HFFc6 (cell line): ENCODE data around the gene AKAP13. TPM values are rescaled to one million over a fixed set of nuclear protein-coding genes. Genes with fewer than 3 reads are reported as not detected.

Experiments
- DNase-seq: peaks from one replicate; pipeline ENCODE4 v3.0.0-alpha.2; 2018
- H3K27ac Mint-ChIP-seq: 2 replicates; pipeline ENCODE4 v1.8.0; 2020; ENCODE audit warnings: mild to moderate bottlenecking, mixed read lengths
- H3K27me3 Mint-ChIP-seq: 2 replicates; pipeline ENCODE4 v1.8.0; 2021; ENCODE audit warnings: mild to moderate bottlenecking, moderate library complexity, mixed read lengths; ENCODE audit not compliant: insufficient read depth
- H3K36me3 Mint-ChIP-seq: 2 replicates; pipeline ENCODE4 v1.8.0; 2021; ENCODE audit warnings: low read depth, mixed read lengths
- H3K4me1 Mint-ChIP-seq: 2 replicates; pipeline ENCODE4 v1.8.0; 2020; ENCODE audit warnings: low read depth, mixed read lengths
- H3K4me3 Mint-ChIP-seq: 2 replicates; pipeline ENCODE4 v1.8.0; 2020; ENCODE audit warnings: mild to moderate bottlenecking, moderate library complexity, mixed read lengths
- H3K9me3 Mint-ChIP-seq: 2 replicates; pipeline ENCODE4 v1.8.0; 2020; ENCODE audit warnings: mild to moderate bottlenecking, mixed read lengths
- total RNA-seq, 6 experiments: library from RNA; stranded (reverse); fragmentation: NEBNext Ultra II Directional; extraction: Animal tissue kit (Norgen Biotek cat#: 25700); gene quantifications; 2 replicates in 1 of 6; 3 replicates in 5 of 6; pipeline ENCODE4 v1.2.3, GENCODE V29; 2021
- TF ChIP-seq, protein P1 (sequence below): fragments of 200-600 bp; sonication (generic); IDR thresholded peaks from 2 replicates; pipeline ENCODE4 v1.5.0; 2021; ENCODE audit warnings: antibody characterized with exemption, mild to moderate bottlenecking

The AKAP13 gene
- total RNA-seq, 6 experiments from 2014 or later, result 29.0 to 51.3 (median 35.6) TPM

DNA sequence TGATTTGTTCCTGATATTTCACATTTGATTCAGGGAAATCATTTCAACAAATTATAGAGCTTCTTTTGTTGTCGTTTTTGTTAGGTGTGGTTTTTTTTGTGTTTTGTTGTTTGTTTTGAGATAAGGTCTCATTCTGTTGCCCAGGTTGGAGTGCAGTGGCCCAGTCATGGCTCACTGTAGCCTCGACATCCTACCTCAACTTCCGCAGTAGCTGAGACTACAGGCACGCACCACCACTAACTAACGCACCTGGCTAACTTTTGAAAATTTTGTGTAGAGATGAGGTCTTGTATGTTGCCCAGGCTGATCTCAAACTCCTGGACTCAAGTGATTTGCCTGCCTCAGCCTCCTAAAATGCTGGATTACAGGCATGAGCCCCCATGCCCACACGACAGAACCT, 177.0 kb downstream of the AKAP13 start:
- Mint-ChIP-seq H3K27me3 (no peaks in the 10 kb centered on the region), H3K9me3 (no peaks in the 10 kb centered on the region), H3K27ac (no peak overlapping the region), H3K36me3 (peaks cover 8% of the 10 kb centered on the region; the same call in 1 of the 2 replicates), H3K4me1 (peaks cover 10% of the 10 kb centered on the region), H3K4me3 (no peak overlapping the region)
- no peak for DNase-seq
- TF ChIP-seq, protein P1, sequence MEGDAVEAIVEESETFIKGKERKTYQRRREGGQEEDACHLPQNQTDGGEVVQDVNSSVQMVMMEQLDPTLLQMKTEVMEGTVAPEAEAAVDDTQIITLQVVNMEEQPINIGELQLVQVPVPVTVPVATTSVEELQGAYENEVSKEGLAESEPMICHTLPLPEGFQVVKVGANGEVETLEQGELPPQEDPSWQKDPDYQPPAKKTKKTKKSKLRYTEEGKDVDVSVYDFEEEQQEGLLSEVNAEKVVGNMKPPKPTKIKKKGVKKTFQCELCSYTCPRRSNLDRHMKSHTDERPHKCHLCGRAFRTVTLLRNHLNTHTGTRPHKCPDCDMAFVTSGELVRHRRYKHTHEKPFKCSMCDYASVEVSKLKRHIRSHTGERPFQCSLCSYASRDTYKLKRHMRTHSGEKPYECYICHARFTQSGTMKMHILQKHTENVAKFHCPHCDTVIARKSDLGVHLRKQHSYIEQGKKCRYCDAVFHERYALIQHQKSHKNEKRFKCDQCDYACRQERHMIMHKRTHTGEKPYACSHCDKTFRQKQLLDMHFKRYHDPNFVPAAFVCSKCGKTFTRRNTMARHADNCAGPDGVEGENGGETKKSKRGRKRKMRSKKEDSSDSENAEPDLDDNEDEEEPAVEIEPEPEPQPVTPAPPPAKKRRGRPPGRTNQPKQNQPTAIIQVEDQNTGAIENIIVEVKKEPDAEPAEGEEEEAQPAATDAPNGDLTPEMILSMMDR, result no peak

DNA sequence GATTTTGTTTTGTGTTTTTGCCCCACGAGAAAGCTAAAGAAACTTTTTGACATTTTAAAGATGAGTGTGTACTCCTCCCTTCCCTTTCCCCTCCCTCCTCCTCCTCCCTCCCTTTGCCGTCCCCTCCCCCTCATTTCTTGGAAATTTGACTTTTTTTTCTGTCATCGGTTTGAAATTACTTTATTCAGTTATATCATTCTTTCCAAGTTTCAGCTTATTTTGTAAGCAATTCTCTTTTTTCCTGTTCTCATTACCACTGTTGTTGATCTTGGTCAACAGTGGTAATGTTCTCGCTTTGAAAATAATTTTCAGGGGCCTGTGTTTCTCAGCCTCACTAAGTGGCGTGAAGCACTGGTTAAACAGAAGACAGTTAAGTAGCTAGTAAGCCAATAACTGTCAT, 178.4 kb downstream of the AKAP13 start:
- Mint-ChIP-seq H3K4me1 (peaks cover 18% of the 10 kb centered on the region), H3K4me3 (no peak overlapping the region), H3K27me3 (no peaks in the 10 kb centered on the region), H3K27ac (no peak overlapping the region), H3K9me3 (no peaks in the 10 kb centered on the region), H3K36me3 (peaks cover 2% of the 10 kb centered on the region; the same call in 1 of the 2 replicates)
- DNase-seq, result no peak
- TF ChIP-seq, protein P1, result no peak

DNA sequence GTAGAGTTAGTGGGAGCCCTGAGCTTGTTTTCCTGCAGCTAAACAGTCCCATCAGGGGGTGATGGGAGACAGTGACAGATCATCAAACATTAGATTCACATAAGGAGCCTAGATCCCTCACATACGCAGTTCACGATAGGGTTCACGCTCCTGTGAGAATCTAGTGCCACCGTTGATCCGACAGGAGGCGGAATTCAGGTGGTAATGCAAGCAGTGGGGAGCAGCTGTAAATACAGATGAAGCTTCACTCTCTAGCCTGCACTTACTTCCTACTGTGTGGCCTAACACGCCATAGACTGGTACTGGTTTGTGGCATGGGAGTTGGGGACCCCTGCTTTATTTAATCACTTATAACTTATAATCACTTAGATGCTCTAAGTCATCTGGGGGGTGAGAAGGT, 179.1 kb downstream of the AKAP13 start:
- H3K36me3 Mint-ChIP-seq, result no peaks in the 10 kb centered on the region
- peaks cover 20% of the 10 kb centered on the region for H3K4me1 Mint-ChIP-seq
- H3K9me3 Mint-ChIP-seq, result no peaks in the 10 kb centered on the region
- no peak for DNase-seq
- TF ChIP-seq, protein P1, result no peak
- no peak overlapping the region for H3K4me3 Mint-ChIP-seq
- H3K27ac Mint-ChIP-seq, result no peak overlapping the region
- H3K27me3 Mint-ChIP-seq, result no peaks in the 10 kb centered on the region

DNA sequence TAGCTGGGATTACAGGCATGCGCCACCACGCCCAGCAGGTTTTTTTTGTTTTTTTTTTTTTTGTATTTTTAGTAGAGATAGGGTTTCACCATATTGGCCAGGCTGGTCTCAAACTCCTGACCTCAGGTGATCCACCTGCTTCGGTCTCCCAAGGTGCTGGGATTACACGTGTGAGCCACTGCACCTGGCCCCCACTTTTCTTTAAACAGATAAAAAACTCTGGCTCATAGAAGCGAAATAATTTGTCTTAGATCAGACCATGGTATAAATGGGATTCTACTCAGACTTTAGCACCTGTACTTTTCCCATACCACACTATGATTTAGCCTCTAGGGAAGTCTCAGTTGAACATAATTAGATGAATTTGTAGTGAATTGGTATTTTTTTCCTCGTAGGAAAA, 182.4 kb downstream of the AKAP13 start:
- H3K9me3 Mint-ChIP-seq, result no peaks in the 10 kb centered on the region
- TF ChIP-seq, protein P1, result no peak

DNA sequence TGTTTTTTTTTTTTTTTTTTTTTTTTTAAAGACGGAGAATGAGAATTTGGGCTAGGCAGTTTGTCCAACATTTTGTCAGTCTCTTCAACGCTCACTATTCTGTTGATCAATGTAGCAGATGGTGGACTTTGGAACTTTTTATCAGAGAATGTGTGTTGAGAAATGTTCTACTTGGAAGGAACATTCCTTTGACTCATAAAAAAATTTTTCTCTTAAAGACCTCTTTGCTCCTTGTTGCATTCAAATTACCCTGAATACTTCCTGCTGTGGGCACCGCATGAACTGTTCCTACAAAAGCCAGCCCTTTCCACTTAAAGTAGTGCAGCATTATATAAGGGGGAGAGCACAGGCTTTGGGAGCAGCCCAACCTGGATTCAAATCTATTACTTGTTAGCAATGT, 182.9 kb downstream of the AKAP13 start:
- peaks cover 21% of the 10 kb centered on the region for H3K4me1 Mint-ChIP-seq
- no peak overlapping the region for H3K4me3 Mint-ChIP-seq
- H3K27me3 Mint-ChIP-seq, result no peaks in the 10 kb centered on the region
- TF ChIP-seq, protein P1, result no peak
- H3K27ac Mint-ChIP-seq, result peak overlapping the region; percentile 27; the same call in 1 of the 2 replicates
- no peaks in the 10 kb centered on the region for H3K36me3 Mint-ChIP-seq
- DNase-seq, result peak; percentile 1
- no peaks in the 10 kb centered on the region for H3K9me3 Mint-ChIP-seq

More for the DNA sequence above, 182.4 kb downstream of the AKAP13 start:
- H3K27me3 Mint-ChIP-seq, result no peaks in the 10 kb centered on the region
- no peak overlapping the region for H3K27ac Mint-ChIP-seq
- peaks cover 22% of the 10 kb centered on the region for H3K4me1 Mint-ChIP-seq
- no peaks in the 10 kb centered on the region for H3K36me3 Mint-ChIP-seq
- no peak for DNase-seq
- H3K4me3 Mint-ChIP-seq, result no peak overlapping the region

DNA sequence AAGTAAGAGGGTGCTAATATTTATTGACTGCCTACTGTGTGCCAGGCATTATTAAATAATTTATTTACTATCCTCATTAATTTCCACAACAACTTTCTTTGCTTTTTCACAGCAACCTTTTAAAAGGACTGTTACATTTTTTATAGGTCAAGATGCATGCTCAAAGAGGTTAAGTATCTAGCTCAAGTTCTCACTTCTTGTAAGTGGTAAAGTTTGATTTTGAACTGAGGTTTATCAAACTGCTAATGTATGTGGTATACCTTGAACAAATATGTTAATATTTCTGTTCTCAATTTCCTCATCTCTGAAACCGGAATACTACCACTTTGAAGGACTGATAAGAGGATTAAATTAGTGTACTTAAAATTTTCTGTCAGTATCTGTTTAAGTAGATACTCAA, 183.3 kb downstream of the AKAP13 start:
- Mint-ChIP-seq H3K4me1 (peaks cover 21% of the 10 kb centered on the region), H3K4me3 (no peak overlapping the region), H3K27me3 (no peaks in the 10 kb centered on the region), H3K36me3 (no peaks in the 10 kb centered on the region), H3K27ac (0 out of 2 replicates have a peak overlapping the region, but pooled peaks have one; percentile 27), H3K9me3 (no peaks in the 10 kb centered on the region)
- TF ChIP-seq, protein P1, result no peak
- DNase-seq, result no peak
